K562 (cell line): ENCODE measurements around the gene XRRA1. TPM values are rescaled to one million over a fixed set of nuclear protein-coding genes. Genes with fewer than 3 reads are reported as not detected.

Experiments used
- FOXJ3 ChIP-seq: sonication (generic); formaldehyde crosslinking; IDR thresholded peaks from 2 replicates; pipeline ENCODE4 v1.4.0; 2020; ENCODE audit warnings: mild to moderate bottlenecking, missing genetic modification reagents
- IRF2 ChIP-seq: sonication (generic); formaldehyde crosslinking; IDR thresholded peaks from 2 replicates; pipeline ENCODE4 v1.8.1; 2022; ENCODE audit warnings: mild to moderate bottlenecking, missing genetic modification reagents
- LEF1 ChIP-seq: fragments of 450-650 bp; IDR thresholded peaks from 2 replicates; pipeline ENCODE4 v1.6.1; 2016; ENCODE audit warnings: mild to moderate bottlenecking
- MEF2A ChIP-seq: IDR thresholded peaks from 2 replicates; pipeline ENCODE4 v1.6.1; 2011; ENCODE audit warnings: low read depth, mild to moderate bottlenecking, low read length, moderate library complexity; ENCODE audit not compliant: control insufficient read depth
- PBX2 ChIP-seq, 2 experiments: IDR thresholded peaks in 1 of 2; conservative IDR thresholded peaks in 1 of 2; 2 replicates each; pipeline ENCODE4 v1.6.1; 2016; ENCODE audit warnings: low read depth in 2 of 2, mild to moderate bottlenecking in 1 of 2, missing compliant biosample characterization in 1 of 2, missing genetic modification characterization in 1 of 2, moderate library complexity in 1 of 2
- POLR3A ChIP-seq: IDR thresholded peaks from 2 replicates; pipeline ENCODE4 v1.6.1; 2011; ENCODE audit warnings: borderline replicate concordance, mild to moderate bottlenecking, moderate library complexity; ENCODE audit not compliant: insufficient read length, insufficient read depth; ENCODE audit errors: extremely low read depth
- STAT6 ChIP-seq: sonication (generic); formaldehyde crosslinking; IDR thresholded peaks from 2 replicates; pipeline ENCODE4 v1.8.1; 2023; ENCODE audit warnings: mild to moderate bottlenecking, missing genetic modification reagents
- VEZF1 ChIP-seq: fragments of 200-800 bp; sonication (Bioruptor generic); IDR thresholded peaks from 2 replicates; pipeline ENCODE4 v1.6.1; 2017; ENCODE audit warnings: missing genetic modification characterization, missing compliant biosample characterization
- ZNF184 ChIP-seq: sonication (generic); formaldehyde crosslinking; IDR thresholded peaks from 2 replicates; pipeline ENCODE4 v1.5.0; 2020; ENCODE audit warnings: missing genetic modification reagents
- polyA plus RNA-seq, 8 experiments: library from polyadenylated mRNA; depleted of rRNA in 4 of 8; stranded (reverse) in 5 of 8; unstranded in 3 of 8; fragments of >200 nt; fragmentation: Nextera tagmentation in 2 of 8; fragmentation: Illumina TruSeq in 1 of 8; extraction: Ambion mirVana in 2 of 8; extraction: Trizol in 1 of 8; gene quantifications; 2 replicates each; pipeline versions ENCODE4 v1.2.1 to v1.2.3, GENCODE V29; 2011 to 2014; ENCODE audit warnings: inconsistent platforms in 1 of 8, missing spikeins in 1 of 8
- total RNA-seq, 7 experiments: library from RNA; depleted of rRNA in 6 of 7; stranded (reverse); fragments of >200 nt in 6 of 7; fragmentation: Illumina TruSeq in 2 of 7; extraction: Trizol in 2 of 7; gene quantifications; 2 replicates each; pipeline versions ENCODE4 v1.2.1 to v1.2.3, GENCODE V29; 2011 to 2021; ENCODE audit warnings: low replicate concordance in 1 of 7

XRRA1 gene
- total and polyA plus RNA-seq, 9 of the 15 experiments (the other 6 are each of a cell fraction or from before 2014, with no cell fraction given), result 5.0 to 22.5 (median 16.0) TPM

GRCh38 chr11:74948898-74949752 is at the start of gene XRRA1, which contains the start of gene SPCS2 (continued):
- TF ChIP-seq PBX2 (CRISPR knock-in tag; IDR thresholded peaks at IDR 0.05; ENCODE audit: low read depth) (no peak), PBX2 (tag; conservative IDR thresholded peaks at IDR 0.05; ENCODE audit: low read depth) (no peak), VEZF1 (CRISPR knock-in tag) (peak; percentile 64), MEF2A (no peak), LEF1 (no peak), STAT6 (CRISPR knock-in tag) (peak; percentile 53; the same call in 1 of the 2 replicates), IRF2 (CRISPR knock-in tag) (no peak), ZNF184 (CRISPR knock-in tag) (no peak), POLR3A (no peak), FOXJ3 (no peak)
